HG03558 (cell line): ENCODE results near the gene OGT.
"Not testable (repeated sequence)": the region's sequence is repeated elsewhere in the genome, so short reads cannot be mapped to it uniquely, and the experiment has no call there.

Source experiments
- ATAC-seq: cut with Tn5 transposase; IDR thresholded peaks from one replicate; pipeline ENCODE4 v1.9.1; 2021; ENCODE audit warnings: moderate number of reproducible peaks; ENCODE audit not compliant: unreplicated experiment; ENCODE audit errors: extremely low read depth

Gene OGT

GRCh38 chrX:71532753-71533425, at the start of gene OGT:
Gene OGT, plus strand, starts transcription at chrX:71533104. Its CDS starts 196 bp downstream, at chrX:71533300.
- no peak for ATAC-seq

- ATAC-seq: no peak
Observed at GRCh38 chrX:71487814-71488213, 45.1 kb upstream of the OGT start.

GRCh38 chrX:71489540-71489939, 43.4 kb upstream of the OGT start:
- no peak for ATAC-seq

- no peak for ATAC-seq
Observed at GRCh38 chrX:71492231-71493065, 40.5 kb upstream of the OGT start.

- no peak for ATAC-seq
Observed at GRCh38 chrX:71493111-71493613, 39.7 kb upstream of the OGT start.

- not testable (repeated sequence) for ATAC-seq
Observed at GRCh38 chrX:71495979-71496378, 36.9 kb upstream of the OGT start.

- no peak for ATAC-seq
Observed at GRCh38 chrX:71496476-71496875, 36.4 kb upstream of the OGT start.

GRCh38 chrX:71502080-71502479, 30.8 kb upstream of the OGT start:
- not testable (repeated sequence) for ATAC-seq

GRCh38 chrX:71504346-71504745, 28.6 kb upstream of the OGT start:
- no peak for ATAC-seq

- no peak for ATAC-seq
Observed at GRCh38 chrX:71509289-71509688, 23.6 kb upstream of the OGT start.

GRCh38 chrX:71510161-71510560, 22.7 kb upstream of the OGT start:
- no peak for ATAC-seq

- ATAC-seq: not testable (repeated sequence)
Observed at GRCh38 chrX:71513731-71514130, 19.2 kb upstream of the OGT start.

GRCh38 chrX:71514367-71515037, 18.4 kb upstream of the OGT start:
- no peak for ATAC-seq

GRCh38 chrX:71515038-71515396, 17.9 kb upstream of the OGT start:
- ATAC-seq: no peak

GRCh38 chrX:71525316-71525715, 7.6 kb upstream of the OGT start:
- ATAC-seq: no peak

- ATAC-seq: no peak
Observed at GRCh38 chrX:71532078-71532752, 689 bp upstream of the OGT start.

GRCh38 chrX:71533516-71533850, 579 bp downstream of the OGT start:
- no peak for ATAC-seq

GRCh38 chrX:71533851-71534561, 1.1 kb downstream of the OGT start:
- no peak for ATAC-seq

- no peak for ATAC-seq
Observed at GRCh38 chrX:71534773-71535544, 2.1 kb downstream of the OGT start.
